ENCODE results near the gene MTMR1.

DNA sequence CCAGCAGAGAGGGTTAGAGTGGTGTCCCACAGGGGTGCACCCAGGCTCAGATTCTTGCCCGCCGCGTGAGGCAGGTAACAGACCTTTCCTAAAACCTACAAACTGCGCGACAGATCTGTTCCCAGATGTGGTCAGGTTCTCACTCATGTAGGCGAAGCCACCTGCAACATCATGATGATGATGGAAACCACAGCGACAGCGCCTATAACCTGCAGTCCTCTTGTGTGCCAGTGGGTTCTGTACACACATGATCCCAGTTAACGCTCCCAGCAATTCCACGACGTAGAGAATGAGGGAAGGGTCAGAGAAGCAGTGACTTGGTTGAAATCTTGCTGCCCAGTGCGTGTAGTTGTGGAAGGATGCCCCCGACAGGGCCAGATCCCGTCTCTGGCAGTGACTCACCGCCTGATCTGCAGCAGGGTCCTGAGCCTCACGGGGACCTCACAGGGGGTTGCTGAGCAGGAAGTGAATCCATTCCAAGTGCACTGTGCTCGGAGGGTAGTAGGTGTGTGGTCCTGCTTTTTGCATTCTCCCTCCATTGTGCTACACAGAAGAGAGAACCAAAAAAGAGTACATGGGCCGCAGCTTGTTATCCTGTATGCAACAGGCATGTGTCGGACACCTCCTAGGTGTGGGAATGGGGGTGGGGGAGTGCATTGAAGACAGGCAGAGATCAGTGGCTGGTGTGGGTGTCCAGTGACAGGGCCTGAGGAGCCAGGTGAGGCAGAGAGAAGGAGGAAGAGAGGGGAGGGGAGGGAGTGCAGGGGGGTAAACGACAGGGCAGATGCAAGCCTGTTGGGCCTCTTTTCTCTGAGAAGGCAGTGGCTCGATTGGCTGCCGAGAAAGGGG is 66.6 kb downstream of the MTMR1 start:
- TF ChIP-seq RAD21 (conservative IDR thresholded peaks at IDR 0.05) (no peak), POLR2AphosphoS5 (IDR thresholded peaks at IDR 0.05) (no peak), EZH2 (IDR thresholded peaks at IDR 0.05; ENCODE audit: borderline replicate concordance, insufficient read depth, low read length, poor library complexity, severe bottlenecking) (no peak), EP300 (conservative IDR thresholded peaks at IDR 0.05; ENCODE audit: poor library complexity, severe bottlenecking) (no peak), MXI1 (conservative IDR thresholded peaks at IDR 0.05; ENCODE audit: poor library complexity, severe bottlenecking) (no peak), SMC3 (conservative IDR thresholded peaks at IDR 0.05; ENCODE audit: poor library complexity) (no peak)
- TF ChIP-seq, protein P1, sequence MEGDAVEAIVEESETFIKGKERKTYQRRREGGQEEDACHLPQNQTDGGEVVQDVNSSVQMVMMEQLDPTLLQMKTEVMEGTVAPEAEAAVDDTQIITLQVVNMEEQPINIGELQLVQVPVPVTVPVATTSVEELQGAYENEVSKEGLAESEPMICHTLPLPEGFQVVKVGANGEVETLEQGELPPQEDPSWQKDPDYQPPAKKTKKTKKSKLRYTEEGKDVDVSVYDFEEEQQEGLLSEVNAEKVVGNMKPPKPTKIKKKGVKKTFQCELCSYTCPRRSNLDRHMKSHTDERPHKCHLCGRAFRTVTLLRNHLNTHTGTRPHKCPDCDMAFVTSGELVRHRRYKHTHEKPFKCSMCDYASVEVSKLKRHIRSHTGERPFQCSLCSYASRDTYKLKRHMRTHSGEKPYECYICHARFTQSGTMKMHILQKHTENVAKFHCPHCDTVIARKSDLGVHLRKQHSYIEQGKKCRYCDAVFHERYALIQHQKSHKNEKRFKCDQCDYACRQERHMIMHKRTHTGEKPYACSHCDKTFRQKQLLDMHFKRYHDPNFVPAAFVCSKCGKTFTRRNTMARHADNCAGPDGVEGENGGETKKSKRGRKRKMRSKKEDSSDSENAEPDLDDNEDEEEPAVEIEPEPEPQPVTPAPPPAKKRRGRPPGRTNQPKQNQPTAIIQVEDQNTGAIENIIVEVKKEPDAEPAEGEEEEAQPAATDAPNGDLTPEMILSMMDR (IDR thresholded peaks at IDR 0.05; ENCODE audit: poor library complexity, severe bottlenecking): no peak
- TF ChIP-seq, protein P2, sequence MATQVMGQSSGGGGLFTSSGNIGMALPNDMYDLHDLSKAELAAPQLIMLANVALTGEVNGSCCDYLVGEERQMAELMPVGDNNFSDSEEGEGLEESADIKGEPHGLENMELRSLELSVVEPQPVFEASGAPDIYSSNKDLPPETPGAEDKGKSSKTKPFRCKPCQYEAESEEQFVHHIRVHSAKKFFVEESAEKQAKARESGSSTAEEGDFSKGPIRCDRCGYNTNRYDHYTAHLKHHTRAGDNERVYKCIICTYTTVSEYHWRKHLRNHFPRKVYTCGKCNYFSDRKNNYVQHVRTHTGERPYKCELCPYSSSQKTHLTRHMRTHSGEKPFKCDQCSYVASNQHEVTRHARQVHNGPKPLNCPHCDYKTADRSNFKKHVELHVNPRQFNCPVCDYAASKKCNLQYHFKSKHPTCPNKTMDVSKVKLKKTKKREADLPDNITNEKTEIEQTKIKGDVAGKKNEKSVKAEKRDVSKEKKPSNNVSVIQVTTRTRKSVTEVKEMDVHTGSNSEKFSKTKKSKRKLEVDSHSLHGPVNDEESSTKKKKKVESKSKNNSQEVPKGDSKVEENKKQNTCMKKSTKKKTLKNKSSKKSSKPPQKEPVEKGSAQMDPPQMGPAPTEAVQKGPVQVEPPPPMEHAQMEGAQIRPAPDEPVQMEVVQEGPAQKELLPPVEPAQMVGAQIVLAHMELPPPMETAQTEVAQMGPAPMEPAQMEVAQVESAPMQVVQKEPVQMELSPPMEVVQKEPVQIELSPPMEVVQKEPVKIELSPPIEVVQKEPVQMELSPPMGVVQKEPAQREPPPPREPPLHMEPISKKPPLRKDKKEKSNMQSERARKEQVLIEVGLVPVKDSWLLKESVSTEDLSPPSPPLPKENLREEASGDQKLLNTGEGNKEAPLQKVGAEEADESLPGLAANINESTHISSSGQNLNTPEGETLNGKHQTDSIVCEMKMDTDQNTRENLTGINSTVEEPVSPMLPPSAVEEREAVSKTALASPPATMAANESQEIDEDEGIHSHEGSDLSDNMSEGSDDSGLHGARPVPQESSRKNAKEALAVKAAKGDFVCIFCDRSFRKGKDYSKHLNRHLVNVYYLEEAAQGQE (IDR thresholded peaks at IDR 0.05; ENCODE audit: borderline replicate concordance): no peak

Data from neural cell (in vitro differentiated cells).